ENCODE measurements around the gene ZSCAN4.

ZSCAN4 gene

DNA sequence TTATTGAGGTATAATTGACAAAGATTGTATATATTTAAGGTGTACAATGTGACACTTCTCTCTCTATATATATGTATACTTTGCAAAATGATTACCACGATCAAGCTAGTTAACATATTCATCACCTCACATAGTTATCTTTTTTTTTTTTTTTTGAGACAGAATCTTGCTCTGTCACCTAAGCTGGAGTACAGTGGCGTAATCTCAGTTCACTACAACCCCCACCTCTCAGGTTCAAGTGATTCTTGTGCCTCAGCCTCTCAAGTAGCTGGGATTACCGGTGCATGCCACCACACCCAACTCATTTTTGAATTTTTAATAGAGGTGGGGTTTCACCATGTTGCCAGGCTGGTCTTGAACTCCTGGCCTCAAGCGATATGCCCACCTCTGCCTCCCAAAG lies 3.7 kb downstream of the ZSCAN4 start:
- DNase-seq (ENCODE audit: extremely low read depth in 1 of 2, low read depth in 1 of 2), result no peak

DNA sequence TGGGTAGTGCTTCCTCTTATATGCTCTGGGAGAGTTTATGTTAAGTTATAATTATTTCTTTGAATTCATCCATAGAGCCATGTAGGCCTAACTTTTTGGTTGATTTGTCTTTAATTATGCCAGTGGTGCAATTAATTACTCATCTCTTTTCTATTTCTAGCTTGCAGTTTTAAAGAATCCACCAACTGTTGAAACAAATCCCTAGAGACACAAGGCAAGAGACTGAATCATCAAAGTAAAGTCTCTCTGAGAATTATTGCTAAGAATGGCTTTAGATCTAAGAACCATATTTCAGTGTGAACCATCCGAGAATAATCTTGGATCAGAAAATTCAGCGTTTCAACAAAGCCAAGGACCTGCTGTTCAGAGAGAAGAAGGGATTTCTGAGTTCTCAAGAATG lies 7.1 kb downstream of the ZSCAN4 start:
- no peak for DNase-seq (ENCODE audit: extremely low read depth in 1 of 2, low read depth in 1 of 2)

DNA sequence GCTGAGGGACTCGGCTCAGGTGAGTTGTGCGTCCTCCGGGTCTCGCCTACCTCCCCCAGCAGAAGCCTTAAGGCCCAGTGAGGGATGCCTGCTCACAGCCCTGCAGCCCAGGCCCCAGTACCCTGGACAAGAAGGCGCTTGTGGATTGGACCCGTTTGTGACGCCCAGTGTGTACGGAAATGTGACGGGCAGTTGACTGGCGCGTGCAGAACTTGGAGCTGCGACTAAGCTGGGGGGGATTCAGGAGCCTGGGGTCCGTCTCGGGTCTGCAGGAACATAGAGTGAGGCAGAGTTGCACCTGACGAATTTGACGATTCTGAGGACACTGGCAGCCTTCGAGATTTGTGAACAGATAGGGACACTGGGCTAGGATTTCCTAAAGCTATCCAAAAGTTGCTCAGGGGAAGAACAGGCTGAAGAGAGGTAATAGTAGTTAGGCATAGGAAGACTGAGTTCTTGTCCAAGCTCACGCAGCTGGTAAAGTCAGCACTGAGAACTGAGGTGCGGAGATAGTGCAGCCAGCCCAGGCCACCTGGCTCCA lies 13.6 kb downstream of the ZSCAN4 start:
- DNase-seq (ENCODE audit: extremely low read depth in 1 of 2, low read depth in 1 of 2), result no peak

DNA sequence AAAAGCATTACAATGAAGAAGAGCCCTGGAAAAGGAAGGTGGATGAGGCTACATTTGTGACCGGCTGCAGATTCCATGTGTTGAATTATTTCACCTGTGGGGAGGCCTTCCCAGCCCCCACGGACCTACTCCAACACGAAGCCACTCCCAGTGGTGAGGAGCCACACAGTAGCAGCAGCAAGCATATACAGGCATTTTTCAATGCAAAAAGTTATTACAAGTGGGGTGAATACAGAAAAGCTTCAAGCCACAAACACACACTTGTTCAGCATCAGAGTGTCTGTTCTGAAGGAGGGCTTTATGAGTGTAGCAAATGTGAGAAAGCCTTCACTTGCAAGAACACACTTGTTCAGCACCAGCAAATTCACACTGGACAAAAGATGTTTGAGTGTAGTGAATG lies 18.0 kb downstream of the ZSCAN4 start:
- no peak for DNase-seq (ENCODE audit: extremely low read depth in 1 of 2, low read depth in 1 of 2)

DNA sequence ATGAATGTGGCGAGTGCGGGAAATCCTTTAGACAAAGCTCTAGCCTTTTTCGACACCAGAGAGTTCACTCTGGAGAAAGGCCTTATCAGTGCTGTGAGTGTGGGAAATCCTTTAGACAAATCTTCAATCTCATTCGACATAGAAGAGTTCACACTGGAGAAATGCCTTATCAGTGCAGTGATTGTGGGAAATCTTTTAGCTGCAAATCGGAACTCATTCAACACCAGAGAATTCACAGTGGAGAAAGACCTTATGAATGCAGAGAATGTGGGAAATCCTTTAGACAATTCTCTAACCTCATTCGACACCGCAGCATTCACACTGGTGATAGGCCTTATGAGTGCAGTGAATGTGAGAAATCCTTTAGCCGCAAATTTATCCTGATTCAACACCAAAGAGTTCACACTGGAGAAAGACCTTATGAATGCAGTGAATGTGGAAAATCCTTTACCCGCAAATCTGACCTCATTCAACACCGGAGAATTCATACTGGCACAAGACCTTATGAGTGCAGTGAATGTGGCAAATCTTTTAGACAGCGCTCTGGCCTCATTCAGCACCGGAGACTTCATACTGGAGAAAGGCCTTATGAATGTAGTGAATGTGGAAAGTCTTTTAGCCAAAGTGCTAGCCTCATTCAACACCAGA lies 18.8 kb downstream of the ZSCAN4 start:
- no peak for DNase-seq (ENCODE audit: extremely low read depth in 1 of 2, low read depth in 1 of 2)

DNA sequence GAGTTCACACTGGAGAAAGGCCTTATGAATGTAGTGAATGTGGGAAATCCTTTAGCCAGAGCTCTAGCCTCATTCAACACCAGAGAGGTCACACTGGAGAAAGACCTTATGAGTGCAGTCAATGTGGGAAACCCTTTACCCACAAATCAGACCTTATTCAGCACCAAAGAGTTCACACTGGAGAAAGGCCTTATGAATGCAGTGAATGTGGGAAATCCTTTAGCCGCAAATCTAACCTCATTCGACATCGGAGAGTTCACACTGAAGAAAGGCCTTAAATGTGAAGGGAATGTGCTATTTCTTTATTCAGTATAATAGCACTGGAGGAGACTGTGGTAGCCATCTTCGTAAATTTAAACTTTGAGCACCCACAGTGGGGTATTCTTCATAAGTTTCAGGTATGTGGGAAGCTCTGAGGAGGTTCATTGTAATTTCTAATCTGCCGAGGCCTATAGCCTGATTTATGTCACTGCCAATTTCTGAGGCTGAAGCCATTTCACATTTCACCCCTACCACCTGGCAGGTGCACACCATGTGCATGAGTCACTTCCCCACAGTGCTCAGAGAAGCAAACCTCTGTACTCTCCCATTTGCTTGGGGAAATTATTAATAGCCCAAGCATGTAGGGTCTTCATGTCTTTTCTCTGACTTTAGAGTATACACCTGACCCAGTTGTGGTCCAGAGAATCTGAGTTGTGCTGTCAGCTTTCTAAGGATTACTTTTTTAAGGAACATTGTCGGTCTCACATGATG lies 19.5 kb downstream of the ZSCAN4 start:
- DNase-seq (ENCODE audit: extremely low read depth in 1 of 2, low read depth in 1 of 2), result no peak

DNA sequence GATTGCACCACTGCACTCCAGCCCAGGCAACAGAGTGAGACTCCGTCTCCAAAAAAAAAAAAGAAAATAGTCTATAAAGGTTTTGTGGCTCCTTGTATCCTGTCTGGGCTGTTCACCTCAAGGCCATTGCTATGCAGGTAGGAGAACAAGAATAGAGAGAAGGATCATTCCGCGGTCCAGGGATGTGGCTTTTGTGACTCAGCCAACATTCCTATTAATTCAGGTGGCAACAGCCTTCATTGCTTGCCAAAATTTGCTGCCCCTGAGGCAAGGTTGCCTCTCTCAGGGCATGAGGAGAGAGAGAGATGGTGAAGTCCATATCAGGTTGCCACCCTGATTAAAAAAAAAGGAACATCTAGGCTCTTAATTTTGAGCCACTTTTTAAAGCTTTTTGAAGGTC lies 21.0 kb downstream of the ZSCAN4 start:
- DNase-seq (ENCODE audit: extremely low read depth in 1 of 2, low read depth in 1 of 2), result no peak

DNA sequence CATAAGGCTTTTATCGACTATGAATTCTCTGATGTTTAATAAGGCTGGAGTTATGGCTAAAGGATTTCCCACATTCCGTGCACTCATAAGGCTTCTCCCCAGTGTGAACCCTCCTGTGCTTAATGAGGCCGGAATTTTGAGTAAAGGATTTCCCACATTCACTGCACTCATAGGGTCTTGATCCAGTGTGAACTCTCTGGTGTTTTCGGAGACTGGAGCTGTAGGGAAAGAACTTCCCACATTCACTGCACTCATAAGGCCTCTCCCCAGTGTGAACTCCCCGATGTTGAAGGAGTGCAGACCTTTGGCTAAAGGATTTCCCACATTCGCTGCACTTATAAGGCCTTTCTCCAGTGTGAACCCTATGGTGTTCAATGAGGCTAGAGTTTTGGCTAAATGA lies 32.9 kb downstream of the ZSCAN4 start:
- DNase-seq (ENCODE audit: extremely low read depth in 1 of 2, low read depth in 1 of 2), result no peak

DNA sequence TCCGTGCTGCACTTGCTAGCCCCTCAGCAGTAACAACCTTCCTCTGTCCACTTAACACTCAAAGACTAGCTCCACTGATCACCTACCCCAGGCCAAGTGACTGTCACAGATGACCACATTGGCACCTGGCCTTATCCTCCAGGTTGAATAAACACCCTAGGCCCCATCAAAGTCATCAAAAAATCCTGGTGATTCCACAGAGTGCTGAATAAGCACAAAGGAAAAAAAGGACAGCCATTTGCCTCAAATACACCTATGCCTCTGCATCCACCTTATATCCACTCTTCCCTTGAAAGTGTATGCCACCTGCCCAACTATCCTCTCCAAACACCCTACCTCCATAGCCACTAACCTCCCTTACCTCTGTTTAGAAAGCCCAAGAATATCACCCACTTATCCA lies 37.6 kb downstream of the ZSCAN4 start:
- no peak for DNase-seq (ENCODE audit: extremely low read depth in 1 of 2, low read depth in 1 of 2)

DNA sequence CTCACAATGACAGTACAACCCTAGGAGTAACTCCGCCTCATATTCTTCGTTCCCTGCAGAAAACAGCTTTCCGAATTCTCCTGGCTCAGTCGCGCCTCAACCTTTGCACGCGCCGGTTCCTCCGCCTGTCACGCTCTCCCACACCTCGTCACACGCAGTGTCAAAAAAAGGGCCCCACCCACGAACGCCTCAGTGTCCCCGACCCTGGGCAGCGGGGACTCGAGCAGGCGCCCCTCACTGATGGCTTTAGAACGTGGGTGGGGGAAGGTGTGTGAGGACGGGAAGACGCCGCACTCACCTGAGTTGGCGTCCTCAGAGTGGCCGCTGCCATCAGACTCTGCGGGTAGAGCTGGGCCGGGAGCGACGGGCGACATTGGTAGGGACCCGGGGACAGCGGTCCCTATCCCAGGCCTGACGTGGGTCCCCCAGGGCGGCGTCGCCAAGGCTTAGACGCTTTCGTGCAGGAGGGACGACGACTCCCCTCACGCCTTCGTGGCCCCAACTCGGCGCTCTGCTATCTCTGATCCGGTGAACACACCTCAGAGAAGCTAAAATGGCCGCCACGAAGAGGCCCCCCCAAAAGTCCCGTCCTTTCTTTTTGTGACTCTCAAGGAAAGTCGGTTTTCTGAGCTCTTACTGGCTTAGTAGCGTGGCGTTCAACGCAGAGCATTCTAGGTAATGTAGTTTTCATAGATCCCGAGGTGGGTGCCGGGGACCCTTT lies 40.1 kb downstream of the ZSCAN4 start, which contains the start of gene ZNF154:
TSS of gene ZNF154 (minus strand) at position 564 of the 721 bp plus-strand sequence. CDS start at position 331, 233 bp downstream.
- DNase-seq (ENCODE audit: extremely low read depth in 1 of 2, low read depth in 1 of 2), result peak in 1 of 2 donors; percentile 15

DNA sequence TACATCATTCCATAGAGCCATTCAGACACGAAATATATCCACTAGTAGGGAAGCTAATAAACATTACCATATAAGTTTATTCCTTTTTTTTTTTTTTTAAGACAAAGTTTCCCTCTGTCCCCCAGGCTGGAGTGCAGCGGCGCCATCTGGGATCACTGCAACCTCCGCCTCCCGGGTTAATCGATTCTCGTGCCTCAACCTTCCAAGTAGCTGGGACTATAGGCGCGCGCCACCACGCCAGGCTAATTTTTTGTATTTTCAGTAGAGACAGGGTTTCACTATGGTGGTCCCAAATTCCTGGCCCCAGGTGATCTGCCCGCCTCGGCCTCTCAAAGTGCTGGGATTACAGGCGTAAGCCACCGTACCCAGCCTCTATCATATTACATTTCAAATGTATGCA lies 40.9 kb downstream of the ZSCAN4 start:
- DNase-seq (ENCODE audit: extremely low read depth in 1 of 2, low read depth in 1 of 2), result no peak

DNA sequence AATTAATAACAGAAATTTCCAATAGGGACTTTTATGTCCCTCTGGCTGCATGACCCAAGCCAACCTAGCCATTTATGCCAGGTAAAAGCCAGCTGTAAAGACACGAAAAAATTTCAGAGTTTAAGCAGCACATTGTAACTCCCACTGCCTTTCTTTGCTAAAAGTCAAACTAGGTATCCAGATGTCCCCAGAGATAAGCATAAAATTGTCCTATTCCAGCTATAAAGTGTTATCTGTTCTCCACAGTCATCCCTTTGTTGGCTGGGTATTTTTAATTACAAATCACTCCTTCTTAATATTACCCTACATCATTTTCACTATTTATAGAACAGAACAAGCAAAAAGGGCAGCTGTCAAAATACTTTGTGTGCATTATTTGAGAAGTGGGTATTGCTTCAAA lies 43.5 kb downstream of the ZSCAN4 start:
- no peak for DNase-seq (ENCODE audit: extremely low read depth in 1 of 2, low read depth in 1 of 2)

DNA sequence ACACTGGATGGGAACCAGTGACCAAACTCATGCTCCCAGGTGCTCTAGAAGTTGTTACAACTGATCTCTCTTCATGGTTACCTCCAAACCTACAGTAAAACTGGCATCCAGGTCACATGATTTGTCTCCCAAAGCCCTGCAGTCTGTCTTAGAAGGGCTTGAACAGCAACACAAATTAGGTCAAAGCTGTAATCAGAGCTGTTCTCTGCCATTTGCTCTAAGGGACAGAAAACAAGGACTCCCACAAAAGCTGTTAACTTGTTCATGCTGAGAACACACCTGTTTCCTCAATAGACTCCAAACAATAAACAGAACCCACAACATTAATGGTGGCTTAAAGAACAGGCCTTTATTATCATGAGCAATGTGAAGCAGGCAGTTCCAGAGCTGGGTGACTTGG lies 50.7 kb downstream of the ZSCAN4 start:
- no peak for DNase-seq (ENCODE audit: extremely low read depth in 1 of 2, low read depth in 1 of 2)

DNA sequence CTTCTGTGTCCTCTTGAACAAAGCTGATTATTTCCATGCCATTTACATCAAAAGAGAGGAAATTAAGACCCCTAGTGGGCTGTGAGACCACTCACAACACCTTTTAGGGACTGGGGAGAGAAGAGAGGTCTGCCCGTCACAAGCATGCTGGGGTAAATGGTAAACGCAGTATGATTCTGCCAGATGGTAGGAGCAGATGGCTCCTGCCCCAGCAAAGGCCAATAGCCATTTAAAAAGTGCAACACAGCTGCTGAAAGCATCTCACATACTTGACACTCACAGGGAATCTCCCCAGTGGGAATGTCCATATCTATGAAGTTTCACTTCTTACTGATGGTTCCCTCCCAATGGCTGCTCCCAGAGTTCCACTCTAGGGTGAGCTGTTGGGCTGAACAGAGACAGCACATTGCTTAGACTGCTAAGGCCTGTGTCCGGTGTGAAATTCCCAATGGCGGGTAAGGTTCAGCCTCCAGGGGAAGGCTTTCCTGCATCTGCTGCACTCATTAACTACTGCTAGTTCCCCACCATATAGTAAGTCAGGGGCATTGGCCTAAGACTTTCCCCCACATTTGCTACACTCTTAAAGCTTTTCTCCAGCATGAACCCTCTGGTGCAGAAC lies 51.3 kb downstream of the ZSCAN4 start:
- no peak for DNase-seq (ENCODE audit: extremely low read depth in 1 of 2, low read depth in 1 of 2)

DNA sequence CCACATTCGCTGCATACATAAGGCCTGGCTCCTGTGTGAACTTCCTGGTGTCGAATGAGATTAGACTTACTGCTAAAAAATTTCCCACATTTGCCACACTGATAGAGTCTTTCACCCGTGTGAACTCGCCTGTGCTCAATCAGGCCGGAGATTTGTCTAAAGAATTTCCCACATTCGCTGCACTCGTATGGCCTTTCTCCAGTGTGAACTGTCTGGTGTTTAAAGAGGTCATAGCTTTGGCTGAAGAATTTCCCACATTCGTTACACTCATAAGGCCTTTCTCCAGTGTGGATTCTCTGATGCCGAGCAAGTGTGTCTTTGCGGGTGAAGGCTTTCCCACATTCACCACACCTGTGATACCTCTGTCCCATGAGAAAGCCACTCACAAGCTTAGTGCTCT lies 52.1 kb downstream of the ZSCAN4 start:
- no peak for DNase-seq (ENCODE audit: extremely low read depth in 1 of 2, low read depth in 1 of 2)

All from activated CD8-positive, alpha-beta memory T cell treated with anti-CD3 and anti-CD28 coated beads for 1 hour (primary cell).